NT2/D1 (cell line): ENCODE data around the gene COL11A1.

ENCODE experiments used
- YY1 ChIP-seq: IDR thresholded peaks from 2 replicates; pipeline ENCODE4 v1.6.1; 2011; ENCODE audit not compliant: insufficient read length, insufficient read depth
- ZNF274 ChIP-seq: IDR thresholded peaks from 2 replicates; pipeline ENCODE4 v1.6.1; 2011; ENCODE audit warnings: mild to moderate bottlenecking, low read depth, low read length

- TF ChIP-seq YY1 (no peak), ZNF274 (no peak)
Observed at GRCh38 chr1:103145449-103145848, 37.1 kb upstream of the COL11A1 start.
